ENCODE measurements around the gene RINL.

- TF ChIP-seq CTCF (conservative IDR thresholded peaks at IDR 0.05; ENCODE audit: low read length) (no peak), EZH2phosphoT487 (IDR thresholded peaks at IDR 0.05; ENCODE audit: borderline replicate concordance) (no peak)
Measured at GRCh38 chr19:38892841-38893240, 14.8 kb upstream of the RINL start.

Measured in Loucy (cell line).